Epithelial cell of prostate (primary cell): Measurements from ENCODE around the gene NDRG2.
A peak's percentile ranks its signal among the peaks of the same experiment; 100 is the strongest.

Experiments
- DNase-seq: peaks from one replicate; pipeline ENCODE4 v3.0.0-alpha.2; 2011; ENCODE audit warnings: low read depth, low spot score
- H3K27ac ChIP-seq: fragments of 450-650 bp; 2 replicates; pipeline ENCODE4 v1.5.1; 2017; ENCODE audit warnings: mild to moderate bottlenecking

NDRG2 gene

GRCh38 chr14:21038441-21039422 lies 13.9 kb upstream of the NDRG2 start:
- H3K27ac ChIP-seq: peak overlapping the region; percentile 94
- no peak for DNase-seq

DNA sequence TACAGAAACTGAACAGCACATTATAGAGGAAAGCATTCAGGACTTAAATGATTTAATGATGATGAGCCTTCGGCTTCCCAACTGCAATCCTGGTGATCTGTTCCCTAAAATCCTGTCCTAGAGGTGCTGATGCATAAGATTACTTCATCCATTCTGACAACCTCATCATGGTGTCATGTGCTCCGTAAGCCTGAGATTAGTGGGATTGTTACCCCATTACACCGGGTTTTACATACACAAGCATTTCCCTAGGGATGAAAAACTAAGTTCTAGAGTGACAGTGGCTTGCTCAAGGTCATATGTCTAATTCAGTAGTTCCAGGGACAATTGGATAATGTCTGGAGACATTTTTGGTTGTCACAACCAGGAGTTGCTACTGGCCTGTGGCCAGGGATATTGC lies 12.3 kb upstream of the NDRG2 start:
- H3K27ac ChIP-seq: peak overlapping the region; percentile 21
- no peak for DNase-seq

DNA sequence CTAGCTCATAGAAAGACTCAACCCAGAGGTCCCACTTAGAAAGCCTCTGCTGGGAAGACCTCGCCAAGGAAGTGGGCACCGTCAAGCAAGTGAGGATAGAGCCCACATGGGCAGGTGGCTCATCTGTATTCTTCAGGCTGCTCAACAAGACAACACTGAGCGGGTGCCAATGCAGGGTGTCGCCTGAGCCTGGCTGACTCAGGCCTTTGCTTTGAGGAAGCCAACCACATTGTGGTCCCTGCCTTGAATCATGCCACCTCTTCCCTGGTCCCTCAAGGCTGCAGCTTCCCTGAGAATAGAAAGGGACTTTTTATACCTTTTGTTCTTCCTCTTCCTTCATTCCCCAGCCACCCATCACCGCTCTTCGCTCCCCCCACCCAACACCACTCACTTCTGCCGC lies 11.9 kb upstream of the NDRG2 start:
- peak overlapping the region; percentile 21 for H3K27ac ChIP-seq
- no peak for DNase-seq

GRCh38 chr14:21034707-21035106 lies 9.8 kb upstream of the NDRG2 start, which contains the start of gene RNASE13:
RNASE13 (minus strand) TSS chr14:21034807; CDS start chr14:21034288, 519 bp downstream.
- no peak within 1 kb of the TSS for H3K27ac ChIP-seq
- DNase-seq: no peak

GRCh38 chr14:21033133-21033698 lies 8.4 kb upstream of the NDRG2 start:
- H3K27ac ChIP-seq: no peak overlapping the region
- DNase-seq: no peak

- DNase-seq: no peak
- no peak overlapping the region for H3K27ac ChIP-seq
These were observed 7.7 kb upstream of the NDRG2 start for GRCh38 chr14:21032326-21033132.

- no peak for DNase-seq
- H3K27ac ChIP-seq: no peak overlapping the region
These were observed 5.7 kb upstream of the NDRG2 start for GRCh38 chr14:21030531-21030930.

DNA sequence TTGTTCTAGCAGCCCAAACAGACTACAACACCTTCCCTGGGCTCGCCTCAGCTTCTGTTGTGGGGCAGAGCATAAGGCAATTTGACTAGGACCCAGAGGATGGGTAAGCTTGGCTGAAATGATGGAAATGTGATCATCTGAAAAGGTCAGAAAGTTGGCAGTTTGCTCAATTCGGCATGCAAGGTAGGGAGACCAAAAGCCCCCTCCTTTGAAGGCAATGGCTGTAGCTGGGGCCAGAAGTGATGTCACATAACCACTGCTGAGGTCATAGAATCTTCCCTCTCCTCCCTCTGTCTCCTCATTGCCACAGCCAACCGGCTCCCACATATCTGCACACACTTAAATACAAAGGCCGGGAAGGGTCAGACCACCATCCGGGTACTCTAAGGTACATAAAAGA lies 5.1 kb upstream of the NDRG2 start, which contains the start of gene TPPP2:
Gene TPPP2 (plus strand): TSS at position 301 of the 400 bp plus-strand sequence. CDS start 365 bp downstream, outside the sequence.
- no peak for DNase-seq
- no peak within 1 kb of the TSS for H3K27ac ChIP-seq

DNA sequence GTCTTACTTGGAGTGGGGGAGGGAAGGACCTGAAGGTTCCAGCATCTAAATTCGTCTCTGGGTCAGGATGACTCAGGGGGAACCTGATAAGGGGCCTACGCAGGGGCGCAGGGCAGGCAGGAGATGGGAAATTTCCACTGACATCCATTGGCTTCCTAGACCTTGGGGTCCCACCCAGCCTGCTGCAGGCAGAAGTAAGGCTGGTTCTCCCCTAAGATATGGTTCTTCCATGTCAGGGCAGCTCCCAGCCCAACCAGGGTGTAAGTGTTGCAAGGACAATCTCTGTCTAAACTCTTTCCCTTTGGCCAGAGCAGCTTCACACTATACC lies 2.1 kb upstream of the NDRG2 start:
- DNase-seq: no peak
- no peak overlapping the region for H3K27ac ChIP-seq

DNA sequence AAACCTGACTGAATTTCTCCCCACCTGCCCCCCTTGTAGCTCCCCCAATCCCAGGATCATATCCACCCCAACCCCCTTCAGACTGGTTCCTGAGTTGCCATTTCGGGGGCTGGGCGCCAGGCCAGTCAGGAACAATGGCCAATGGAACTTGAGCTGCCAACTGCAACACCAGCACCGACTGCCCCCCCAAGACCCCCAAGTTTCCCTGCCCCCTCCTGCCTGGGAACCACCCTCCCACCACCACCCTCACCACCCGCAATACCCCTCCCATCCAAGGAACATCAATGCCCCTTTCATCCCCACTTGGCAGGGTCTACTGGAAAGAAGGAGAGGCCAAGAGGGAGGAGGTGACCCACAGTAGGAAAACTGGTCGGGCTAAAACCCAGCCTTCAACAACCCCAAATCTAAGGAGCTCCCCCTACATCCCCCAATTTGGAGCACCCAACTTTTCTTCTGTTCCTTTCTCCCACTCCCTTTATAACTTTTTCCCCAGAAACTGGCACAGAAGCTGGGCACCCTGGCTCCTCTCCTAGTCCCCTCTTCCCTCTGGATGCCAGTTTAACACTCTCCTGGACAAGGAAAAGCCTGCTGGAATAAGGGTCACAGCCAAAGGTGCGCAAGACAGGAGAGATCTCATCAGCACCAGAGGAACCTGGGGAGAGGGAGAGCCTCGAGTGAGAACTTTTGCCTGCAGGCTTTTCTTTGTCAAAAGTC lies 1.6 kb upstream of the NDRG2 start:
- DNase-seq: no peak
- H3K27ac ChIP-seq: no peak overlapping the region

GRCh38 chr14:21025371-21026273 lies 761 bp upstream of the NDRG2 start:
- DNase-seq: no peak
- H3K27ac ChIP-seq: no peak overlapping the region

DNA sequence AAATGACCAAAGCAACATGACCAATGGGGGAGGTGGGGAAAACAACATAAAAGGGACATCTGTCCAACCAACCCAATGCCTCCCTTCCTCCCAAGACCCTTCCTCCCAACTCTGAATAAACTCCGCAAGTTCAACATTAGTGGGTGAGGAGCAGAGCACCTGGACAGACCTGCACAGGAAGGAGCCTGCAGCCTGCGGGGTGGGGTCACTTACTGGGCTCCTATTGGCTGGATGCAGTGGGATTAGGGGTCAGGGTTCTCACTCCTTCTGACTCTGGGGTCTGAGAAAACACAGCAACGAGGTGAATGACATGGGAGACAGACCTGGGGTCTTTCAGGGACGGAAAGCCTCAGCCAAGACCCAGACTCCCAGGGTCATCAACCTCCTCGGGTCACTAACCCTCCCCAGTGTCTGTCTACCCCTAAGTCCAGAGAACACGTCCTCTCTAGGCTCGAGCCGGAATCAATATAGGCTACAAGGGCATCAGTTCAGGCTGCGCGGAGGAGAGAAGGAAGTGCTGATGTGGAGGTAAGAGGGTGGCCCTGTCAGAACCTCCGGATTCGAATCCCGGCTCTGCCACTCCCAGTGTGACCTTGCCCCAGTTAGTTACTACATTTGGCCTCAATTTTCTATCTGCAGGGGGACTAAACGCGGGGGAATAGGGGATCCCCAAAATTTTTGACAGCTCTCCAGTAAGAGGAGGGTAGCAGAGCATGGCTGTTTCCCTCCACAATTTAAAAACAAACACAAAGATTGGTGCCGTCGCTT lies 860 bp downstream of the NDRG2 start:
- no peak overlapping the region for H3K27ac ChIP-seq

GRCh38 chr14:21023174-21023573 lies 1.7 kb downstream of the NDRG2 start:
- no peak overlapping the region for H3K27ac ChIP-seq
- no peak for DNase-seq

More for the DNA sequence above, 860 bp downstream of the NDRG2 start:
- no peak for DNase-seq

DNA sequence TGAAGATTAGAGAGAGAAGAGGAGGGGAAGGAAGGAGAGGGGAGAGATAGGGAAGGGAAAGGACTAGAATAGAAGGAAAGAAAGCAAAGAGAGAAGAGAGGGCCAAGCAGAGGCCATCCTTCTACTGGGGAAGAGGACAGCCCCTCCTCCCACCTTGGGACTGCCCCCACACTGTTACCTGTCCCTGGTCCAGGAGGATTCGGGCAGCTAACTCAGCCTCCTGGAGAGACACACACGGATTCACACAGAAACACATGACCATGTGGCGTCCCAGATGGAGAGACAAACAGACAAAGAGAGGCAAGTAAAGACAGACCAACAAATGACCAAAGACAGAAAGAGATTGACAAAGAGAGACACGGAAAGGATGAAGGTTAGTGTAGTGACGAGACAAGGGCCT lies 2.2 kb downstream of the NDRG2 start:
- no peak overlapping the region for H3K27ac ChIP-seq
- DNase-seq: no peak

GRCh38 chr14:21020977-21021545 lies 3.8 kb downstream of the NDRG2 start:
- DNase-seq: no peak
- H3K27ac ChIP-seq: peak overlapping the region; percentile 23

GRCh38 chr14:21019366-21019765 lies 5.5 kb downstream of the NDRG2 start:
- DNase-seq: no peak
- no peak overlapping the region for H3K27ac ChIP-seq

DNA sequence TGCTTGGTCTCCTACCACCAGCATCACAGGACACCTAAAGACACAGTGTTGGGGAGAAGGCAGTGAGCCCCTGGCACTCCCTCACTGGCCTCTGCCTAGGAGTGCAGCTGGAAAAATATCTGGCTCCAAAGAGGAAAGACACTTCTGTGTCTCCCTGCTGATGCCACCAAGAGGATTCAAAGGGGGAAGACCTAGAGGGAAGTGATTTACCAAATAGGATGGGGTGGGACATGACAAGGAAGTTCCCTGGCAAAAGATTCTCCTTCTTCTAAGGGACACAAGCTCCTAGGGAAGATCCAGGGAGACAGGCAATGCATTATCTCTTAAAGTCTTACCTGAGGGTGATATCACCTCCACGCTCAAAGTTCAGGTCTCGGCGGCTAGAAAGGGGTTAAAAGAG lies 6.1 kb downstream of the NDRG2 start:
- H3K27ac ChIP-seq: no peak overlapping the region
- no peak for DNase-seq

DNA sequence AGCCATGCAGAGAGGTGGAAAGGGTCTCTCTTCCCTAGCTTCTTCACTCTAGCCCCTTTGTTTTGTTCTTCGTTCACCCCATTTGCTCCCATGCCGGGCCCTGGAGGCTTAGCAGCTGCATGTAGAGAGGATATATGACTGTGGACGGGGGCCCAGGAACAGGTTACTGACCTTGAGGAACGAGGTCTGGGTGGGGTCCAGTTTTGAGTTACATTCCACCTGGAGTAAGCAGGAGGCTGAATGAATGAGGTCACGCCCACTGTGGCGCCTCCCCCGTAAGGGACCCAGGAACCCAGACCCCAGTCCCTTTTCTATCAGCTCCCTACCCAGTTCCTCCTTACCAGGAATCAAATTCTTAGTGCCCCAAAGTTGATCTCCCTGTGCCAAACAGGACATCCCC lies 6.6 kb downstream of the NDRG2 start:
- DNase-seq: no peak
- no peak overlapping the region for H3K27ac ChIP-seq
